GM23338 (cell line): ENCODE results near the gene PHTF1. TPM values are rescaled to one million over a fixed set of nuclear protein-coding genes. Genes with fewer than 3 reads are reported as not detected.
"Not testable (repeated sequence)": the region's sequence is repeated elsewhere in the genome, so short reads cannot be mapped to it uniquely, and the experiment has no call there.

Source experiments
- ATAC-seq: fragments of 200-7000 bp; cut with Tn5 transposase; 3 replicates; pipeline ENCODE4 v1.9.1; 2020
- DNase-seq: peaks from one replicate; pipeline ENCODE4 v3.0.0-alpha.2; 2015; ENCODE audit warnings: low spot score
- H2AFZ ChIP-seq: fragments of 200-600 bp; sonication (generic); 2 replicates; pipeline ENCODE4 v1.8.0; 2016; ENCODE audit warnings: antibody characterized with exemption, mild to moderate bottlenecking, moderate library complexity
- H3F3A ChIP-seq: fragments of 200-600 bp; sonication (generic); replicated peaks from 2 replicates; pipeline ENCODE4 v1.8.0; 2017; ENCODE audit warnings: antibody characterized with exemption, mixed run types, low read depth
- H3K27ac ChIP-seq: fragments of 200-600 bp; sonication (generic); 2 replicates; pipeline ENCODE4 v1.6.1; 2016; ENCODE audit warnings: low read depth
- H3K27me3 ChIP-seq: fragments of 200-600 bp; sonication (generic); 2 replicates; pipeline ENCODE4 v1.8.0; 2016; ENCODE audit warnings: mild to moderate bottlenecking, mixed run types, moderate library complexity; ENCODE audit not compliant: insufficient read depth
- H3K36me3 ChIP-seq: fragments of 200-600 bp; sonication (generic); 2 replicates; pipeline ENCODE4 v1.8.0; 2016; ENCODE audit warnings: mild to moderate bottlenecking; ENCODE audit not compliant: insufficient read depth
- H3K4me1 ChIP-seq: fragments of 200-600 bp; sonication (generic); 2 replicates; pipeline ENCODE4 v1.8.0; 2016; ENCODE audit warnings: mild to moderate bottlenecking, moderate library complexity; ENCODE audit not compliant: insufficient read depth
- H3K4me2 ChIP-seq: fragments of 200-600 bp; sonication (generic); 2 replicates; pipeline ENCODE4 v1.7.1; 2017; ENCODE audit warnings: mixed run types
- H3K4me3 ChIP-seq: fragments of 200-600 bp; sonication (generic); 2 replicates; pipeline ENCODE4 v1.6.1; 2016; ENCODE audit warnings: mixed run types
- H3K79me2 ChIP-seq: fragments of 200-600 bp; sonication (generic); replicated peaks from 2 replicates; pipeline ENCODE4 v1.8.0; 2017; ENCODE audit warnings: mild to moderate bottlenecking; ENCODE audit not compliant: insufficient read depth
- H3K9me2 ChIP-seq: fragments of 200-600 bp; sonication (generic); 2 replicates; pipeline ENCODE4 v1.8.0; 2017; ENCODE audit not compliant: insufficient read depth
- H4K20me1 ChIP-seq: fragments of 200-600 bp; sonication (generic); replicated peaks from 2 replicates; pipeline ENCODE4 v1.8.0; 2017; ENCODE audit warnings: mild to moderate bottlenecking; ENCODE audit not compliant: insufficient read depth
- H3K27ac Mint-ChIP-seq: 2 replicates; pipeline ENCODE4 v1.8.0; 2020; ENCODE audit warnings: inconsistent platforms, mild to moderate bottlenecking, moderate library complexity, mixed read lengths
- H3K27me3 Mint-ChIP-seq: 3 replicates; pipeline ENCODE4 v1.8.0; 2022; ENCODE audit warnings: low read depth, mild to moderate bottlenecking, moderate library complexity, mixed read lengths, inconsistent platforms; ENCODE audit not compliant: insufficient read depth, poor library complexity
- H3K36me3 Mint-ChIP-seq: 3 replicates; pipeline ENCODE4 v1.8.0; 2021; ENCODE audit warnings: low read depth, mild to moderate bottlenecking, inconsistent platforms, moderate library complexity, mixed read lengths
- H3K4me1 Mint-ChIP-seq: 3 replicates; pipeline ENCODE4 v1.8.0; 2020; ENCODE audit warnings: mild to moderate bottlenecking, inconsistent platforms, mixed read lengths
- H3K4me3 Mint-ChIP-seq: 3 replicates; pipeline ENCODE4 v1.8.0; 2021; ENCODE audit warnings: moderate library complexity, mild to moderate bottlenecking, inconsistent platforms, mixed read lengths
- H3K9me3 Mint-ChIP-seq: 3 replicates; pipeline ENCODE4 v1.8.0; 2020; ENCODE audit warnings: moderate library complexity, mild to moderate bottlenecking, inconsistent platforms, mixed read lengths
- ETS1 ChIP-seq: IDR thresholded peaks from 2 replicates; pipeline ENCODE4 v1.6.1; 2016; ENCODE audit warnings: antibody characterized with exemption
- EZH2 ChIP-seq: fragments of 200-600 bp; sonication (generic); IDR thresholded peaks from one replicate; pipeline ENCODE4 v1.8.0; 2017; ENCODE audit warnings: antibody characterized with exemption, mild to moderate bottlenecking, low read depth; ENCODE audit not compliant: unreplicated experiment
- JUNB ChIP-seq: IDR thresholded peaks from one replicate; pipeline ENCODE4 v1.6.1; 2016; ENCODE audit warnings: antibody characterized with exemption; ENCODE audit not compliant: unreplicated experiment
- NANOG ChIP-seq: IDR thresholded peaks from 2 replicates; pipeline ENCODE4 v1.6.1; 2016; ENCODE audit warnings: antibody characterized with exemption, borderline replicate concordance
- POLR2AphosphoS5 ChIP-seq: IDR thresholded peaks from 2 replicates; pipeline ENCODE4 v1.6.1; 2016; ENCODE audit warnings: antibody characterized with exemption, low read depth
- STAT1 ChIP-seq: IDR thresholded peaks from one replicate; pipeline ENCODE4 v1.6.1; 2016; ENCODE audit warnings: antibody characterized with exemption; ENCODE audit not compliant: unreplicated experiment
- ZNF331 ChIP-seq: fragments of 250-450 bp; sonication (Bioruptor Pico); IDR thresholded peaks from 2 replicates; pipeline ENCODE4 v1.5.0; 2020; ENCODE audit warnings: low read depth, mild to moderate bottlenecking, moderate library complexity
- polyA plus RNA-seq: library from polyadenylated mRNA; unstranded; fragments of >200 nt; fragmentation: Nextera tagmentation; extraction: Ambion mirVana; gene quantifications from 2 replicates; pipeline ENCODE4 v1.2.1, GENCODE V29; 2016
- total RNA-seq: library from RNA; depleted of rRNA; stranded (reverse); fragments of >200 nt; shearing (Covaris generic); gene quantifications from 2 replicates; pipeline ENCODE4 v1.2.3, GENCODE V29; 2014
- TF ChIP-seq, protein P1 (sequence below): IDR thresholded peaks from one replicate; pipeline ENCODE4 v1.6.1; 2018; ENCODE audit warnings: antibody characterized with exemption; ENCODE audit not compliant: unreplicated experiment
- TF ChIP-seq, protein P2 (sequence below), 2 experiments: fragments of 200-600 bp in 1 of 2; sonication (generic) in 1 of 2; conservative IDR thresholded peaks; 2 replicates each; pipeline versions ENCODE4 v1.5.1 to v1.6.1; 2016 to 2017; ENCODE audit warnings: antibody characterized with exemption in 2 of 2, low read depth in 2 of 2, mild to moderate bottlenecking in 2 of 2, moderate library complexity in 1 of 2

The PHTF1 gene
- total and polyA plus RNA-seq, 2 experiments from 2014 or later: 19.1 to 21.6 TPM

DNA sequence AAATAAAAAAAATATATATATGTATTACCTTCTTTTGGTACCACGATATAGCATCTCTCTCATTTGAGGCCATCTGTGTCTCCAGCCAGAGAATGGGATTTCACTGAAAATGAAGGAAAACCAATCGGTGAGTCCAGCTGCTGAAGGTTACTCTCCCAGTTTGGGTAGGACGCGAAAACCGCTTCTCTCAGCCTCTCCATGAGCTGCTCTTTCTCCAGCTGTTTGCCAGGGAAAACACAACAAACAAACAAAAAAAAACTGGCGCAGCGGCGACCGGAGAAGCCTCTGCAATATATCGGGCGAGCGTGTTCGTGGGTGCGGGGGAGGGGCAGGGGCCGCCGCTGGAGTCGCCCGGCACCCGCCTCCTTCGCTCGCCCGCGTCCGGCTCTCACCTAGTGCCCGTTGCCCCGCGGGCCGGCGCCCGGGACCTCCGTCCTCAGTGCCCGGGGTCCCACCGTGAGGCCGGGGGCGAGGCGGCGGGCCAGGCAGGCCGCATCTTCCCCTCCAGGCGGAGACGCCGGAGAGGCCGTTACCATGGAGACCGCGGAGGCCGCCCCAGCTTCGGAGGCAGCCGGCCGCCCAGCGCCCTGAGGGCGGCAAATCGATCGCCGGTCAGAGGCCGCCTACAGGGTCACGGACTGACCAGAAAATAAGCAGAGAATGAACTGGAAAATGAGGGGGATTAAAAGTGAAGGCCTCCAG, 504 bp downstream of the PHTF1 start (continued):
- TF ChIP-seq, protein P1, sequence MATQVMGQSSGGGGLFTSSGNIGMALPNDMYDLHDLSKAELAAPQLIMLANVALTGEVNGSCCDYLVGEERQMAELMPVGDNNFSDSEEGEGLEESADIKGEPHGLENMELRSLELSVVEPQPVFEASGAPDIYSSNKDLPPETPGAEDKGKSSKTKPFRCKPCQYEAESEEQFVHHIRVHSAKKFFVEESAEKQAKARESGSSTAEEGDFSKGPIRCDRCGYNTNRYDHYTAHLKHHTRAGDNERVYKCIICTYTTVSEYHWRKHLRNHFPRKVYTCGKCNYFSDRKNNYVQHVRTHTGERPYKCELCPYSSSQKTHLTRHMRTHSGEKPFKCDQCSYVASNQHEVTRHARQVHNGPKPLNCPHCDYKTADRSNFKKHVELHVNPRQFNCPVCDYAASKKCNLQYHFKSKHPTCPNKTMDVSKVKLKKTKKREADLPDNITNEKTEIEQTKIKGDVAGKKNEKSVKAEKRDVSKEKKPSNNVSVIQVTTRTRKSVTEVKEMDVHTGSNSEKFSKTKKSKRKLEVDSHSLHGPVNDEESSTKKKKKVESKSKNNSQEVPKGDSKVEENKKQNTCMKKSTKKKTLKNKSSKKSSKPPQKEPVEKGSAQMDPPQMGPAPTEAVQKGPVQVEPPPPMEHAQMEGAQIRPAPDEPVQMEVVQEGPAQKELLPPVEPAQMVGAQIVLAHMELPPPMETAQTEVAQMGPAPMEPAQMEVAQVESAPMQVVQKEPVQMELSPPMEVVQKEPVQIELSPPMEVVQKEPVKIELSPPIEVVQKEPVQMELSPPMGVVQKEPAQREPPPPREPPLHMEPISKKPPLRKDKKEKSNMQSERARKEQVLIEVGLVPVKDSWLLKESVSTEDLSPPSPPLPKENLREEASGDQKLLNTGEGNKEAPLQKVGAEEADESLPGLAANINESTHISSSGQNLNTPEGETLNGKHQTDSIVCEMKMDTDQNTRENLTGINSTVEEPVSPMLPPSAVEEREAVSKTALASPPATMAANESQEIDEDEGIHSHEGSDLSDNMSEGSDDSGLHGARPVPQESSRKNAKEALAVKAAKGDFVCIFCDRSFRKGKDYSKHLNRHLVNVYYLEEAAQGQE: no peak
- no peak for TF ChIP-seq EZH2
- TF ChIP-seq STAT1: no peak
- TF ChIP-seq ETS1: no peak
- no peak for TF ChIP-seq NANOG
- TF ChIP-seq ZNF331 (CRISPR knock-in tag): no peak
- no peak for TF ChIP-seq JUNB

GRCh38 chr1:113756461-113756860, 2.8 kb downstream of the PHTF1 start:
- H3K27ac Mint-ChIP-seq: no peak overlapping the region
- no peak overlapping the region for H2AFZ ChIP-seq
- ATAC-seq: no peak
- H3K4me2 ChIP-seq: no peak overlapping the region
- H3K27me3 Mint-ChIP-seq: peaks cover 5% of the 10 kb centered on the region
- H3K9me2 ChIP-seq: no peaks in the 10 kb centered on the region
- TF ChIP-seq POLR2AphosphoS5: no peak
- TF ChIP-seq, protein P2, sequence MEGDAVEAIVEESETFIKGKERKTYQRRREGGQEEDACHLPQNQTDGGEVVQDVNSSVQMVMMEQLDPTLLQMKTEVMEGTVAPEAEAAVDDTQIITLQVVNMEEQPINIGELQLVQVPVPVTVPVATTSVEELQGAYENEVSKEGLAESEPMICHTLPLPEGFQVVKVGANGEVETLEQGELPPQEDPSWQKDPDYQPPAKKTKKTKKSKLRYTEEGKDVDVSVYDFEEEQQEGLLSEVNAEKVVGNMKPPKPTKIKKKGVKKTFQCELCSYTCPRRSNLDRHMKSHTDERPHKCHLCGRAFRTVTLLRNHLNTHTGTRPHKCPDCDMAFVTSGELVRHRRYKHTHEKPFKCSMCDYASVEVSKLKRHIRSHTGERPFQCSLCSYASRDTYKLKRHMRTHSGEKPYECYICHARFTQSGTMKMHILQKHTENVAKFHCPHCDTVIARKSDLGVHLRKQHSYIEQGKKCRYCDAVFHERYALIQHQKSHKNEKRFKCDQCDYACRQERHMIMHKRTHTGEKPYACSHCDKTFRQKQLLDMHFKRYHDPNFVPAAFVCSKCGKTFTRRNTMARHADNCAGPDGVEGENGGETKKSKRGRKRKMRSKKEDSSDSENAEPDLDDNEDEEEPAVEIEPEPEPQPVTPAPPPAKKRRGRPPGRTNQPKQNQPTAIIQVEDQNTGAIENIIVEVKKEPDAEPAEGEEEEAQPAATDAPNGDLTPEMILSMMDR (conservative IDR thresholded peaks at IDR 0.05; ENCODE audit: low read depth in 2 of 2): no peak
- H4K20me1 ChIP-seq: no peaks in the 10 kb centered on the region
- H3K4me1 ChIP-seq: peaks cover 9% of the 10 kb centered on the region; the same call in 1 of the 2 replicates
- no peak overlapping the region for H3K27ac ChIP-seq
- peaks cover 36% of the 10 kb centered on the region for H3K36me3 Mint-ChIP-seq
- H3K27me3 ChIP-seq: no peaks in the 10 kb centered on the region
- peaks cover 14% of the 10 kb centered on the region for H3K4me1 Mint-ChIP-seq
- H3K79me2 ChIP-seq: peaks cover 19% of the 10 kb centered on the region
- H3K9me3 Mint-ChIP-seq: no peaks in the 10 kb centered on the region
- no peaks in the 10 kb centered on the region; the same call in 1 of the 2 replicates for H3K36me3 ChIP-seq
- H3K4me3 Mint-ChIP-seq: peak overlapping the region; percentile 96; the same call in 1 of the 3 replicates
- no peak overlapping the region for H3K4me3 ChIP-seq
- peaks cover 8% of the 10 kb centered on the region; the same call in 1 of the 2 replicates for H3F3A ChIP-seq
- DNase-seq: no peak

DNA sequence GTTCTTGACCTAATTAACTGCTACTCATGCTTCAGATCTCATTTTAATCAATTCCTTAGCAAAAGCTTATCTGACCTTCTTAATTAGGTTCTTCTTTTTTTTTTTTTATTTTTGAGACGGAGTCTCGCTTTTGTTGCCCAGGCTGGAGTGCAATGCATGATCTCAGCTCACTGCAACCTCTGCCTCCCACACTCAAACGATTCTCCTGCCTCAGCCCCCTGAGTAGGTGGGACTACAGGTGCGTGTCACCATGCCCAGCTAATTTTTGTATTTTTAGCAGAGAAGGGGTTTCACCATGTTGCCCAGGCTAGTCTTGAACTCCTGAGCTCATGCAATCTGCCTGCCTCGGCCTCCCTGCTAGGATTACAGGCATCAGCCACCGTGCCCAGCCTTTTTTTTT, 6.0 kb downstream of the PHTF1 start:
- H3K4me3 ChIP-seq, H3K9me2 ChIP-seq, H3K4me1 ChIP-seq, H2AFZ ChIP-seq, H3K27me3 Mint-ChIP-seq, DNase-seq, H3K27ac ChIP-seq, H3K4me2 ChIP-seq, H3K27ac Mint-ChIP-seq, H3K27me3 ChIP-seq, ATAC-seq, H3K4me1 Mint-ChIP-seq, H4K20me1 ChIP-seq, H3K36me3 ChIP-seq, H3K9me3 Mint-ChIP-seq, H3K4me3 Mint-ChIP-seq, H3F3A ChIP-seq: not testable (repeated sequence)
- H3K36me3 Mint-ChIP-seq: peaks cover 46% of the 10 kb centered on the region
- peaks cover 19% of the 10 kb centered on the region for H3K79me2 ChIP-seq
